ENCODE data around the gene RCOR2. TPM values are rescaled to one million over a fixed set of nuclear protein-coding genes. Genes with fewer than 3 reads are reported as not detected.

Gene RCOR2
- total RNA-seq, 4 donors from 2014 or later, result 0.40 to 0.45 (median 0.42) TPM; not detected in 1

DNA sequence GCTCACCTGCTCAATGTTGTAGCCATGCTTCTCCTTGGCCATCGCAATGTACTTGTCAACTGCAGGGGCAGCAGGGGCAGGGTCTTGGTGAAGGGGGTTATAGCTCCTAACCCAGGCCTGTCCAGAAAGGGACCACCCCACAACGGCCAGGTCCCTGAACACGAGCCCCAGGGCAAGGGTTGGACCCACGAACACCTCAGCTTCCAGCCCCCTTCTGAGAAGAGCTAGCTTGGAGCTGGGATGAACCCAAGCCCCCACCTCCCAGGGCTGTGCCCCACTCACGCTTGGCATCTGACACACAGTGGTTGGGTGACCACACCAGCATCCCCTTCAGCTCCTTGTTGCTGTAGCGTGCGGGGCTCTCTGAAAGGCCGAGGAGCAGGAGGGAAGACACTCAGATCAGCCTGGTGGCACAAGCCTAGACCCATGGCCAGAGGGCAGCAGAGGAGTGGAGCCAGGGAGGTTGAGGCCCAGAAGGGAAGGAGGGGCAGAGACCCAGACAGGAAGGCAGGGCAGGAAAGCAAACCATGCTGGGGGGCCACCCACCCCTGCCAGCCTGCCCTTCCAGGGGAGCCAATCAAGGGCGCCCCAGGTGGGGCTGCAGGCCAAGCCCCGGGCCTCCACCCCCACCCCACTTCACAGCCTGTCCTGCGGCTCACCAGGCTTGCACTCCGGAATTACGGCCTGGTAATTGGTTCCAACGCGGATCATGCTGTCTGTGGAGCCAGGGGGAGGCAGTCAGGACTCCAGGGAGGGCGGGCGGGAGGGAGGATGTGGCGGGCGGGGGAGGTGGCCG lies 1.9 kb downstream of the RCOR2 start:
- H3K27me3 ChIP-seq, result no peaks in the 10 kb centered on the region
- no peaks in the 10 kb centered on the region for H3K9me3 ChIP-seq
- H3K4me3 ChIP-seq, result no peak overlapping the region
- H3K36me3 ChIP-seq, result peaks cover 0 to 5% (median 2%) of the 10 kb centered on the region in 4 donors
- intact Hi-C loops (cut with DNase I), result no loop called here
- no peak for DNase-seq (ENCODE audit: extremely low spot score)
- 59% methylated on average over 13 of the region's 20 CpGs for WGBS
- no peak for TF ChIP-seq EP300 (IDR thresholded peaks at IDR 0.05)
- TF ChIP-seq CTCF (IDR thresholded peaks at IDR 0.05), result no peak
- no peak for TF ChIP-seq POLR2A (IDR thresholded peaks at IDR 0.05; ENCODE audit: low read depth)
- no peak for TF ChIP-seq POLR2AphosphoS5 (IDR thresholded peaks at IDR 0.05)
- H3K27ac ChIP-seq (replicated peaks in 1 of 4), result no peak overlapping the region
- H3K4me1 ChIP-seq, result peaks cover 49 to 58% (median 54%) of the 10 kb centered on the region in 4 donors

- H3K36me3 ChIP-seq, result peaks cover 0 to 12% (median 11%) of the 10 kb centered on the region in 4 donors
- H3K9me3 ChIP-seq, result no peaks in the 10 kb centered on the region
- DNase-seq (ENCODE audit: extremely low spot score), result no peak
- TF ChIP-seq EP300 (IDR thresholded peaks at IDR 0.05) (no peak), POLR2AphosphoS5 (IDR thresholded peaks at IDR 0.05) (no peak), POLR2A (IDR thresholded peaks at IDR 0.05; ENCODE audit: low read depth) (no peak), CTCF (IDR thresholded peaks at IDR 0.05) (no peak)
- H3K27me3 ChIP-seq, result no peaks in the 10 kb centered on the region
- intact Hi-C loops (cut with DNase I), result no loop called here
- WGBS, result 91% methylated on average over 28 of the region's 34 CpGs
- no peak overlapping the region for H3K27ac ChIP-seq (replicated peaks in 1 of 4)
- H3K4me3 ChIP-seq, result no peak overlapping the region
- peaks cover 39 to 58% (median 49%) of the 10 kb centered on the region in 4 donors for H3K4me1 ChIP-seq
These were observed 2.8 kb downstream of the RCOR2 start for GRCh38 chr11:63913866-63914830.

DNA sequence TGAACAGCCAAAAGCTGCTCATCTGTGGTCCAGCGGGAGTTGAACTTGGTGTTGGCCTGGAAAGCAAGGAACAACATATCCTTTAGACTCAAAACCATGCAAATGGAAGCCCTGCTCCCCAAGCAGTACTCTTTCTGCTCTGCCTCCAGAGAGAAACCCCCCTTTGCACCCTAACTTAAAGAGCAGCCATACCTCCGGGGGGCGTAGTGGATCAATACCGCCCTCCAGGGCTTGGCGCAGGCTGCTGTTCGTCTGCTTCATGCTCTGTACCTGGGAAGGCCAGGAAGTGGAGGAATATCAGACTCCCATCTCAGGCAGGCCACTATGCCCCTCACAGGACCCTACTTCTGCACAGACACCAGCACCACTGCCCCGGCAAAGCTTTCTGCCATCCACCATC lies 4.3 kb downstream of the RCOR2 start:
- Histone ChIP-seq H3K9me3 (no peaks in the 10 kb centered on the region), H3K4me3 (no peak overlapping the region), H3K27ac (replicated peaks in 1 of 4) (no peak overlapping the region), H3K4me1 (peaks cover 33 to 58% (median 49%) of the 10 kb centered on the region in 4 donors), H3K36me3 (peaks cover 3 to 27% (median 25%) of the 10 kb centered on the region in 4 donors), H3K27me3 (no peaks in the 10 kb centered on the region)
- no peak for TF ChIP-seq POLR2A (IDR thresholded peaks at IDR 0.05; ENCODE audit: low read depth)
- TF ChIP-seq CTCF (IDR thresholded peaks at IDR 0.05), result no peak
- TF ChIP-seq EP300 (IDR thresholded peaks at IDR 0.05), result no peak
- no peak for TF ChIP-seq POLR2AphosphoS5 (IDR thresholded peaks at IDR 0.05)
- intact Hi-C loops (cut with DNase I), result no loop called here
- 86% methylated on average over 7 of the region's 7 CpGs for WGBS
- no peak for DNase-seq (ENCODE audit: extremely low spot score)

GRCh38 chr11:63911876-63912275 lies 5.1 kb downstream of the RCOR2 start:
- Histone ChIP-seq H3K27me3 (no peaks in the 10 kb centered on the region), H3K4me1 (peaks cover 27 to 58% (median 45%) of the 10 kb centered on the region in 4 donors), H3K36me3 (peaks cover 5 to 35% (median 34%) of the 10 kb centered on the region in 4 donors), H3K27ac (replicated peaks in 1 of 4) (no peak overlapping the region), H3K4me3 (no peak overlapping the region), H3K9me3 (no peaks in the 10 kb centered on the region)
- intact Hi-C loops (cut with DNase I), result no loop called here
- no peak for TF ChIP-seq POLR2AphosphoS5 (IDR thresholded peaks at IDR 0.05)
- no peak for TF ChIP-seq CTCF (IDR thresholded peaks at IDR 0.05)
- no peak for TF ChIP-seq EP300 (IDR thresholded peaks at IDR 0.05)
- TF ChIP-seq POLR2A (IDR thresholded peaks at IDR 0.05; ENCODE audit: low read depth), result no peak
- 87% methylated on average over 21 of the region's 22 CpGs for WGBS
- no peak for DNase-seq (ENCODE audit: extremely low spot score)

All from esophagus muscularis mucosa (tissue), 4 donors.